Spleen (tissue), 11 donors: ENCODE measurements around the gene ANKZF1. TPM values are rescaled to one million over a fixed set of nuclear protein-coding genes. Genes with fewer than 3 reads are reported as not detected.

ENCODE experiments used
- DNase-seq: peaks from one replicate; pipeline ENCODE4 v3.0.0-alpha.2; 2020
- H3K27ac ChIP-seq, 8 donors: fragments of 200-600 bp; sonication (generic) in 7 of 8; 1 replicate in 4 of 8; 2 replicates in 4 of 8; pipeline versions ENCODE4 v1.5.0 to v1.8.0; 2016 to 2021; ENCODE audit warnings: inconsistent platforms in 4 of 8, mild to moderate bottlenecking in 4 of 8, moderate library complexity in 1 of 8
- H3K27me3 ChIP-seq, 7 donors: fragments of 200-600 bp; sonication (generic) in 6 of 7; replicated peaks in 1 of 7; 1 replicate in 4 of 7; 2 replicates in 3 of 7; pipeline versions ENCODE4 v1.5.0 to v1.8.0; 2016 to 2021; ENCODE audit warnings: inconsistent platforms in 3 of 7, mild to moderate bottlenecking in 1 of 7
- H3K36me3 ChIP-seq, 6 donors: fragments of 200-600 bp; sonication (generic) in 5 of 6; 1 replicate in 4 of 6; 2 replicates in 2 of 6; pipeline versions ENCODE4 v1.5.0 to v1.8.0; 2016 to 2021; ENCODE audit warnings: inconsistent platforms in 2 of 6
- H3K4me1 ChIP-seq, 6 donors: fragments of 200-600 bp; sonication (generic) in 5 of 6; 1 replicate in 3 of 6; 2 replicates in 3 of 6; pipeline versions ENCODE4 v1.5.0 to v1.8.0; 2016 to 2021; ENCODE audit warnings: inconsistent platforms in 3 of 6
- H3K4me3 ChIP-seq, 8 donors: fragments of 200-600 bp; sonication (generic) in 7 of 8; 1 replicate in 4 of 8; 2 replicates in 4 of 8; pipeline versions ENCODE4 v1.5.0 to v1.8.0; 2016 to 2021; ENCODE audit warnings: inconsistent platforms in 4 of 8, mild to moderate bottlenecking in 4 of 8, moderate library complexity in 2 of 8
- H3K9me3 ChIP-seq, 8 donors: fragments of 200-600 bp; sonication (generic) in 7 of 8; 1 replicate in 4 of 8; 2 replicates in 4 of 8; pipeline versions ENCODE4 v1.5.0 to v1.8.0; 2016 to 2021; ENCODE audit warnings: inconsistent platforms in 4 of 8
- CTCF ChIP-seq, 11 experiments: fragments of 200-600 bp in 7 of 11; fragments of 450-650 bp in 4 of 11; sonication (generic) in 4 of 11; IDR thresholded peaks in 8 of 11; conservative IDR thresholded peaks in 3 of 11; 1 replicate in 7 of 11; 2 replicates in 4 of 11; pipeline versions ENCODE4 v1.4.0 to v1.8.0; 2016 to 2021; ENCODE audit warnings: antibody characterized with exemption in 11 of 11, inconsistent platforms in 4 of 11, mild to moderate bottlenecking in 1 of 11
- POLR2A ChIP-seq, 3 donors: fragments of 450-650 bp; IDR thresholded peaks; one replicate each; pipeline ENCODE4 v1.5.1; 2017; ENCODE audit warnings: antibody characterized with exemption in 3 of 3, mild to moderate bottlenecking in 1 of 3
- POLR2AphosphoS5 ChIP-seq, 3 donors: sonication (generic); formaldehyde crosslinking; IDR thresholded peaks; one replicate each; pipeline ENCODE4 v1.5.1; 2017; ENCODE audit warnings: antibody characterized with exemption in 3 of 3
- WGBS, 5 donors: extraction: QIAGEN DNeasy Blood & Tissue Kit in 3 of 5; methylation state at CpG; one replicate each; pipeline versions ENCODE4 v1.1.5 to v1.1.7; 2013 to 2018; 5-methylcytosine and 5-hydroxymethylcytosine counted together
- intact Hi-C: fragments of 100-400 bp; cut with DNase I; formaldehyde crosslinking; loops from one replicate; pipeline ENCODE4 v1.15.0; 2023; ENCODE audit warnings: low total_unique reads
- polyA plus RNA-seq, 3 donors: library from polyadenylated mRNA; stranded (reverse); fragments of 200-250 nt; gene quantifications; one replicate each; pipeline ENCODE4 v1.2.1, GENCODE V29; 2013
- total RNA-seq, 7 donors: library from RNA; depleted of rRNA in 3 of 7; stranded (reverse); fragments of >200 nt in 3 of 7; fragmentation: NEBNext Ultra II Directional in 4 of 7; extraction: Animal tissue kit (Norgen Biotek cat#: 25700) in 4 of 7; gene quantifications; one replicate each; pipeline versions ENCODE4 v1.1.0 to v1.2.1, GENCODE V29; 2016 to 2021
- donor health status: healthy with polysubstance abuse.
- donor health status: DM: no; HTN: no; CAD: no; lungs with moderate emphysema.
- donor health status: DM: no; HTN: no; CAD: no.
- donor health status: Bipolar disorder and iron deficiency.
- donor health status: healthy.
- donor health status: DM: no; HTN: no; CAD: no.
- donor health status: DM: yes; HTN: yes; CAD: no.

Gene ANKZF1
- total and polyA plus RNA-seq, 10 donors: 30.5 to 141 (median 71.1) TPM

GRCh38 chr2:219244789-219245147 lies 15.2 kb downstream of the ANKZF1 start:
- Histone ChIP-seq H3K27ac (peak overlapping the region; percentile 94 to 99 (median 97)), H3K36me3 (peaks cover 0 to 33% (median 6%) of the 10 kb centered on the region in 6 donors), H3K27me3 (no peaks in the 10 kb centered on the region), H3K4me1 (peaks cover 39 to 68% (median 55%) of the 10 kb centered on the region in 6 donors), H3K4me3 (peak overlapping the region; percentile 69 to 88 (median 76)), H3K9me3 (no peaks in the 10 kb centered on the region)
- intact Hi-C loops: no loop called here
- no peak for DNase-seq
- WGBS, 5 donors: 26 to 42% (median 34%) methylated on average over 6 of the region's 6 CpGs
- TF ChIP-seq POLR2A (IDR thresholded peaks at IDR 0.05) (no peak), CTCF (IDR thresholded peaks at IDR 0.05 in 8 of 11, conservative IDR thresholded peaks at IDR 0.05 in 3 of 11) (no peak), POLR2AphosphoS5 (IDR thresholded peaks at IDR 0.05) (no peak)

GRCh38 chr2:219245148-219245898 lies 15.7 kb downstream of the ANKZF1 start, which contains the start of the genes GLB1L and STK16:
TSS of gene GLB1L (minus strand) at chr2:219245444. CDS start at chr2:219243573, 1,871 bp downstream.
TSS of gene STK16 (plus strand) at chr2:219245479. CDS start at chr2:219246000, 521 bp downstream.
- H3K36me3 ChIP-seq: peaks cover 0 to 33% (median 10%) of the 10 kb centered on the region in 6 donors
- peak within 1 kb of the TSS; percentile 94 to 99 (median 97) for H3K27ac ChIP-seq
- H3K9me3 ChIP-seq: no peaks in the 10 kb centered on the region
- peaks cover 43 to 74% (median 60%) of the 10 kb centered on the region in 6 donors for H3K4me1 ChIP-seq
- no peaks in the 10 kb centered on the region for H3K27me3 ChIP-seq
- H3K4me3 ChIP-seq: peak within 1 kb of the TSS; percentile 69 to 88 (median 76)
- intact Hi-C loops: no loop called here
- peak; percentile 98 for DNase-seq
- 0 to 1% (median 1%) methylated on average over 20 to 46 of the region's 46 CpGs for WGBS, 5 donors
- TF ChIP-seq POLR2A (IDR thresholded peaks at IDR 0.05) (peak in 2 of 3 donors; percentile 51 to 71), CTCF (IDR thresholded peaks at IDR 0.05 in 8 of 11, conservative IDR thresholded peaks at IDR 0.05 in 3 of 11) (peak in 3 of 11 experiments; percentile 5 to 37 (median 32)), POLR2AphosphoS5 (IDR thresholded peaks at IDR 0.05) (peak; percentile 98 to 99 (median 99))

GRCh38 chr2:219245899-219246230 lies 16.3 kb downstream of the ANKZF1 start:
- peaks cover 0 to 39% (median 14%) of the 10 kb centered on the region in 6 donors for H3K36me3 ChIP-seq
- intact Hi-C loops: no loop called here

More at GRCh38 chr2:219245899-219246230, 16.3 kb downstream of the ANKZF1 start:
- Histone ChIP-seq H3K27ac (peak overlapping the region; percentile 94 to 99 (median 97)), H3K9me3 (no peaks in the 10 kb centered on the region), H3K4me1 (peaks cover 47 to 79% (median 66%) of the 10 kb centered on the region in 6 donors), H3K4me3 (peak overlapping the region; percentile 69 to 88 (median 76)), H3K27me3 (no peaks in the 10 kb centered on the region)
- no peak for DNase-seq
- 15 to 24% (median 21%) methylated on average over 10 of the region's 10 CpGs for WGBS, 5 donors
- TF ChIP-seq POLR2AphosphoS5 (IDR thresholded peaks at IDR 0.05) (no peak), CTCF (IDR thresholded peaks at IDR 0.05 in 8 of 11, conservative IDR thresholded peaks at IDR 0.05 in 3 of 11) (peak in 1 of 11 experiments; percentile 5)
